H9 (cell line): Measurements from ENCODE around the gene PXDN. TPM values are rescaled to one million over a fixed set of nuclear protein-coding genes. Genes with fewer than 3 reads are reported as not detected.

Experiments
- DNase-seq: peaks from one replicate; pipeline ENCODE4 v3.0.0-alpha.2; 2017
- H2AFZ ChIP-seq: one replicate; pipeline ENCODE4 v1.6.1; 2013; ENCODE audit warnings: mild to moderate bottlenecking, low read length, control low read depth, moderate library complexity
- H2AK5ac ChIP-seq: 2 replicates; pipeline ENCODE4 v1.6.1; 2013; ENCODE audit warnings: low read length, control low read depth, mixed read lengths; ENCODE audit not compliant: insufficient read length
- H2BK120ac ChIP-seq: one replicate; pipeline ENCODE4 v1.6.1; 2013; ENCODE audit warnings: low read depth, mild to moderate bottlenecking, low read length, control low read depth, inconsistent platforms; ENCODE audit not compliant: poor library complexity, severe bottlenecking
- H2BK12ac ChIP-seq: 2 replicates; pipeline ENCODE4 v1.6.1; 2013; ENCODE audit warnings: low read length, control low read depth, mixed read lengths, low read depth; ENCODE audit not compliant: insufficient read length
- H2BK15ac ChIP-seq: 2 replicates; pipeline ENCODE4 v1.6.1; 2013; ENCODE audit warnings: low read depth, low read length, control low read depth
- H2BK20ac ChIP-seq: one replicate; pipeline ENCODE4 v1.6.1; 2013; ENCODE audit warnings: low read depth, mild to moderate bottlenecking, low read length, control low read depth, inconsistent platforms; ENCODE audit not compliant: poor library complexity, severe bottlenecking
- H2BK5ac ChIP-seq: 2 replicates; pipeline ENCODE4 v1.6.1; 2013; ENCODE audit warnings: low read length, control low read depth, mixed read lengths; ENCODE audit not compliant: insufficient read length
- H3K14ac ChIP-seq: 2 replicates; pipeline ENCODE4 v1.6.1; 2013; ENCODE audit warnings: low read length, control low read depth; ENCODE audit not compliant: insufficient read depth
- H3K18ac ChIP-seq: 2 replicates; pipeline ENCODE4 v1.6.1; 2013; ENCODE audit warnings: low read depth, mild to moderate bottlenecking, mixed read lengths, low read length, control low read depth; ENCODE audit not compliant: insufficient read length
- H3K23ac ChIP-seq: 2 replicates; pipeline ENCODE4 v1.6.1; 2013; ENCODE audit warnings: low read length, control low read depth, mixed read lengths, low read depth; ENCODE audit not compliant: insufficient read length
- H3K23me2 ChIP-seq: 2 replicates; pipeline ENCODE4 v1.6.1; 2013; ENCODE audit warnings: low read depth, mild to moderate bottlenecking, mixed read lengths, low read length, control low read depth; ENCODE audit not compliant: insufficient read length, poor library complexity, severe bottlenecking
- H3K27ac ChIP-seq: 2 replicates; pipeline ENCODE4 v1.5.1; 2013; ENCODE audit warnings: low read length, control low read depth, mixed read lengths, low read depth; ENCODE audit not compliant: insufficient read length
- H3K27me3 ChIP-seq: 2 replicates; pipeline ENCODE4 v1.6.1; 2013; ENCODE audit warnings: low read length, control low read depth, inconsistent platforms; ENCODE audit not compliant: insufficient read depth
- H3K4ac ChIP-seq: 2 replicates; pipeline ENCODE4 v1.6.1; 2013; ENCODE audit warnings: low read depth, mild to moderate bottlenecking, control low read depth, inconsistent platforms, low read length, moderate library complexity
- H3K4me1 ChIP-seq: 2 replicates; pipeline ENCODE4 v1.6.1; 2013; ENCODE audit warnings: low read length, control low read depth, inconsistent platforms; ENCODE audit not compliant: insufficient read depth
- H3K4me2 ChIP-seq: 2 replicates; pipeline ENCODE4 v1.6.1; 2013; ENCODE audit warnings: low read length, control low read depth, mixed read lengths; ENCODE audit not compliant: insufficient read length, insufficient read depth
- H3K56ac ChIP-seq: 2 replicates; pipeline ENCODE4 v1.6.1; 2013; ENCODE audit warnings: low read depth, mild to moderate bottlenecking, mixed read lengths, low read length, control low read depth; ENCODE audit not compliant: insufficient read length
- H3K79me1 ChIP-seq: 2 replicates; pipeline ENCODE4 v1.6.1; 2013; ENCODE audit warnings: low read depth, mild to moderate bottlenecking, moderate library complexity, low read length, control low read depth, inconsistent platforms; ENCODE audit not compliant: insufficient read depth, poor library complexity, severe bottlenecking
- H3K79me2 ChIP-seq: 2 replicates; pipeline ENCODE4 v1.6.1; 2013; ENCODE audit warnings: low read length, control low read depth, inconsistent platforms; ENCODE audit not compliant: insufficient read depth
- H3K9ac ChIP-seq: 2 replicates; pipeline ENCODE4 v1.6.1; 2013; ENCODE audit warnings: low read length, control low read depth, mixed read lengths; ENCODE audit not compliant: insufficient read length; ENCODE audit errors: extremely low read depth
- H3K9me3 ChIP-seq: one replicate; pipeline ENCODE4 v1.6.1; 2013; ENCODE audit warnings: low read depth, low read length, inconsistent platforms; ENCODE audit not compliant: control insufficient read depth
- H3T11ph ChIP-seq: one replicate; pipeline ENCODE4 v1.6.1; 2013; ENCODE audit warnings: mild to moderate bottlenecking, low read length, control low read depth, inconsistent platforms
- H4K20me1 ChIP-seq: one replicate; pipeline ENCODE4 v1.6.1; 2013; ENCODE audit not compliant: control insufficient read depth, insufficient read length, insufficient read depth
- H4K5ac ChIP-seq: 2 replicates; pipeline ENCODE4 v1.6.1; 2013; ENCODE audit warnings: low read depth, mild to moderate bottlenecking, mixed read lengths, low read length, control low read depth; ENCODE audit not compliant: insufficient read length
- H4K8ac ChIP-seq: replicated peaks from 2 replicates; pipeline ENCODE4 v1.6.1; 2013; ENCODE audit warnings: low read length, control low read depth, mixed read lengths, low read depth; ENCODE audit not compliant: insufficient read length
- H4K91ac ChIP-seq: 2 replicates; pipeline ENCODE4 v1.6.1; 2013; ENCODE audit warnings: low read depth, mild to moderate bottlenecking, moderate library complexity, mixed read lengths, low read length, control low read depth; ENCODE audit not compliant: insufficient read length
- H3K27ac Mint-ChIP-seq, 3 experiments: 2 replicates in 2 of 3; 3 replicates in 1 of 3; pipeline ENCODE4 v1.8.0; 2020 to 2021; ENCODE audit warnings: mixed read lengths in 3 of 3, mild to moderate bottlenecking in 1 of 3, moderate library complexity in 1 of 3
- H3K27me3 Mint-ChIP-seq: 2 replicates; pipeline ENCODE4 v1.8.0; 2021; ENCODE audit warnings: low read depth, mild to moderate bottlenecking, moderate library complexity, mixed read lengths
- H3K36me3 Mint-ChIP-seq, 3 experiments: 2 replicates in 2 of 3; 3 replicates in 1 of 3; pipeline ENCODE4 v1.8.0; 2020 to 2021; ENCODE audit warnings: low read depth in 3 of 3, mixed read lengths in 3 of 3; ENCODE audit not compliant: insufficient read depth in 1 of 3
- H3K4me1 Mint-ChIP-seq, 2 experiments: 2 replicates each; pipeline ENCODE4 v1.8.0; 2020; ENCODE audit warnings: mixed read lengths in 2 of 2
- H3K4me3 Mint-ChIP-seq, 2 experiments: 2 replicates in 1 of 2; 3 replicates in 1 of 2; pipeline ENCODE4 v1.8.0; 2020 to 2021; ENCODE audit warnings: mild to moderate bottlenecking in 2 of 2, mixed read lengths in 2 of 2, moderate library complexity in 1 of 2
- H3K9me3 Mint-ChIP-seq, 2 experiments: 2 replicates in 1 of 2; 3 replicates in 1 of 2; pipeline ENCODE4 v1.8.0; 2020; ENCODE audit warnings: mild to moderate bottlenecking in 2 of 2, mixed read lengths in 2 of 2, moderate library complexity in 1 of 2
- WGBS: extraction: QIAGEN DNeasy Blood & Tissue Kit; methylation state at CpG from one replicate; pipeline ENCODE4 v1.1.7; 2013; ENCODE audit warnings: missing lambda C conversion rate, low lambda C conversion rate, mixed read lengths; ENCODE audit not compliant: insufficient read length; ENCODE audit errors: extremely low coverage; 5-methylcytosine and 5-hydroxymethylcytosine counted together
- total RNA-seq: library from RNA; stranded (reverse); gene quantifications from 2 replicates; pipeline ENCODE4 v1.2.1, GENCODE V29; 2021
- TF ChIP-seq, protein P1 (sequence below): fragments of 200-600 bp; sonication (generic); conservative IDR thresholded peaks from 3 replicates; pipeline ENCODE4 v1.8.0; 2021; ENCODE audit warnings: antibody characterized with exemption, mild to moderate bottlenecking

Gene PXDN
- total RNA-seq, 1 experiment from 2014 or later = 146 TPM

DNA sequence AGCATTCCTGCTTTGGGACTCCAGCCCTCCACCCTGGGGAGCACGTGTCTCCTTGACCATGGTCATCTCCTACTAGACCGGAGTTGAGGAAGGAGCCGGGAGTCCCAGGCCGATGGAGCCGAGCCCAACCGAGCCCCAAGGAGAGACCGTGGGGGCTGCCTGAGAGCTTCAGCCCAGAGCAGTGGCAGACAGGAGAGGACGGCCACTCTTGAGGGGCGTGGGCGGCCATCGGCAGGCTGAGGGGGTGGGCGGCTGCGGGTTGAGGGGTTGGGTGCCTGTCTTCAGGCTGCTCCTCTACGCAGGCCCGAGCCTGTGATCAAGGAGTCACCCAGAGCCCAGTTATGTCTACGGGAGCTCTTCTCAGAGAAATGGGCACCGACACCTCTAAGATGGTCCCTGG lies 158.7 kb downstream of the PXDN start:
- H3K27ac Mint-ChIP-seq = no peak overlapping the region
- no peak overlapping the region for H2BK15ac ChIP-seq
- peaks cover 13 to 15% of the 10 kb centered on the region in 2 experiments for H3K4me1 Mint-ChIP-seq
- no peak overlapping the region for H3K4me3 Mint-ChIP-seq
- no peaks in the 10 kb centered on the region for H3K79me1 ChIP-seq
- WGBS = no CpG with 5 or more reads among the region's 17 CpGs
- no peak overlapping the region for H3K9ac ChIP-seq
- TF ChIP-seq, protein P1, sequence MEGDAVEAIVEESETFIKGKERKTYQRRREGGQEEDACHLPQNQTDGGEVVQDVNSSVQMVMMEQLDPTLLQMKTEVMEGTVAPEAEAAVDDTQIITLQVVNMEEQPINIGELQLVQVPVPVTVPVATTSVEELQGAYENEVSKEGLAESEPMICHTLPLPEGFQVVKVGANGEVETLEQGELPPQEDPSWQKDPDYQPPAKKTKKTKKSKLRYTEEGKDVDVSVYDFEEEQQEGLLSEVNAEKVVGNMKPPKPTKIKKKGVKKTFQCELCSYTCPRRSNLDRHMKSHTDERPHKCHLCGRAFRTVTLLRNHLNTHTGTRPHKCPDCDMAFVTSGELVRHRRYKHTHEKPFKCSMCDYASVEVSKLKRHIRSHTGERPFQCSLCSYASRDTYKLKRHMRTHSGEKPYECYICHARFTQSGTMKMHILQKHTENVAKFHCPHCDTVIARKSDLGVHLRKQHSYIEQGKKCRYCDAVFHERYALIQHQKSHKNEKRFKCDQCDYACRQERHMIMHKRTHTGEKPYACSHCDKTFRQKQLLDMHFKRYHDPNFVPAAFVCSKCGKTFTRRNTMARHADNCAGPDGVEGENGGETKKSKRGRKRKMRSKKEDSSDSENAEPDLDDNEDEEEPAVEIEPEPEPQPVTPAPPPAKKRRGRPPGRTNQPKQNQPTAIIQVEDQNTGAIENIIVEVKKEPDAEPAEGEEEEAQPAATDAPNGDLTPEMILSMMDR = no peak
- no peak overlapping the region for H3K4me2 ChIP-seq
- H2BK12ac ChIP-seq = no peak overlapping the region
- H3K27me3 Mint-ChIP-seq = no peaks in the 10 kb centered on the region; the same call in 1 of the 2 replicates
- DNase-seq = no peak
- H3K27ac ChIP-seq = no peak overlapping the region
- no peak overlapping the region for H4K5ac ChIP-seq
- H3K4me1 ChIP-seq = no peaks in the 10 kb centered on the region
- no peaks in the 10 kb centered on the region for H3K23me2 ChIP-seq
- no peak overlapping the region for H4K91ac ChIP-seq
- no peaks in the 10 kb centered on the region for H3K9me3 ChIP-seq
- H3K56ac ChIP-seq = no peak overlapping the region
- H3K4ac ChIP-seq = no peak overlapping the region
- H2BK5ac ChIP-seq = no peak overlapping the region
- H2AK5ac ChIP-seq = no peak overlapping the region
- H4K20me1 ChIP-seq = no peaks in the 10 kb centered on the region
- no peak overlapping the region for H2AFZ ChIP-seq
- no peaks in the 10 kb centered on the region for H3K27me3 ChIP-seq
- H3K14ac ChIP-seq = no peak overlapping the region
- no peaks in the 10 kb centered on the region for H3K79me2 ChIP-seq
- peaks cover 0 to 7% (median 4%) of the 10 kb centered on the region in 3 experiments; a peak in 4 of 7 replicates for H3K36me3 Mint-ChIP-seq
- peaks cover 4% of the 10 kb centered on the region in 2 experiments; a peak in 2 of 5 replicates for H3K9me3 Mint-ChIP-seq
- H4K8ac ChIP-seq = no peak overlapping the region
- no peak overlapping the region for H3K23ac ChIP-seq
- no peak overlapping the region for H3K18ac ChIP-seq
- H2BK120ac ChIP-seq = no peak overlapping the region
- no peak overlapping the region for H3T11ph ChIP-seq
- no peak overlapping the region for H2BK20ac ChIP-seq
